ENCODE data around the gene NAA20.

NAA20 gene

GRCh38 chr20:20078041-20078440 is 60.9 kb downstream of the NAA20 start:
- no peak for DNase-seq

DNA sequence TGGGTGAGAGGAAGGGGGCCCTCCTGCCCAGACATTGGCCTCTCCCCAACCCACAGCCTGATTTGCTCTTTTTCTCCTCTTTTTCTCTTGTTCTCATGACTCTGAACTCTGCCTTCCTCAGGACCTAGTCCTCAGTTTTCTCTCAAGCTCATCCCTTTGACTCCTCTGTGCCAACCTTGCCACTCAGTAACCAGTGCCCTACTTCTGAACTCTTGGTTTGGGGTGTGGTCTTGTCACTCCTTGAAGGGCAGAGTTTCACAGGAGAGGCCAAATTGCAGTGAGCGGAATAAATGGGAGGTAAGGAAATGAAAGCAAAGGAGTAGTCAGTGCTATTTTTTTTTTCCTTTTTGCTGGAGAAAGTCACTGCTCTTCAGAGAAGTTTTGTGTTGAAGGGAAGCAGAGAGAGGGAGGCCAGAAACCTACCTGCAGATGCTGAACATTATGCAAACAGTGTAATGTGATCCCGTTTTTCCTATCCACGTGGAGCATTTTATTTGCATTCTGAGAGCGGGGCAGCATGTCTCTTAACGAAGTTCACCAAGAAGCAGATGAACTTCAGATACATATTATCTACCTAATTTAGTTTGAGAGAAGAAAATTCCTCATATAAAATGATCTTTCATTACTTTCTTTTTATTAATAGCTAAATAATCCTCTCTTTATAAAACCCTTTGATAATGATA is 62.1 kb downstream of the NAA20 start:
- DNase-seq, result no peak
